Breast epithelium (tissue), 3 donors: ENCODE results near the gene ZNF592.

ENCODE experiments used
- POLR2A ChIP-seq: fragments of 450-650 bp; IDR thresholded peaks from one replicate; pipeline ENCODE4 v1.6.1; 2016; ENCODE audit warnings: antibody characterized with exemption, mild to moderate bottlenecking, moderate library complexity
- TF ChIP-seq, protein P1 (sequence below), 3 donors: fragments of 450-650 bp; IDR thresholded peaks; one replicate each; pipeline ENCODE4 v1.5.1; 2016 to 2017; ENCODE audit warnings: antibody characterized with exemption in 3 of 3, mild to moderate bottlenecking in 3 of 3, moderate library complexity in 3 of 3

DNA sequence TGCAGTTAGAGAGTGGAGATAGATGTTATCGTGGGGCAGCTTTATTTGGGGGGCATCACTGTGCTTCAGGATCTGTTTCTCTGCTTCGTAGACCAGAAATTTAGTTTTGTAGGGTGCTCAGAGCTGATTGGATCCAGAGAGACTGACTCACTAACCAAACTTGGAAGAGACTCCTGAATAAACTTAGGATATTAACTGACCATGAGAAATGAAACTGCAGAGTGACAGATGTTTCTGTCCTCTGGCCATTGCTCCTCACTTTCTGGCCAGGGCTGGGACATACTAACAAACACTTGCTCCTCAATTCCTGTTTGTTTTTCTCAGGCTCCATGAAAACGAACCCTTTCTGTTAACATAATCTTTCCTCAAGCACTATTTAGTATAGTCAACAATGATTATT lies 4.3 kb downstream of the ZNF592 start:
- no peak for TF ChIP-seq POLR2A
- TF ChIP-seq, protein P1, sequence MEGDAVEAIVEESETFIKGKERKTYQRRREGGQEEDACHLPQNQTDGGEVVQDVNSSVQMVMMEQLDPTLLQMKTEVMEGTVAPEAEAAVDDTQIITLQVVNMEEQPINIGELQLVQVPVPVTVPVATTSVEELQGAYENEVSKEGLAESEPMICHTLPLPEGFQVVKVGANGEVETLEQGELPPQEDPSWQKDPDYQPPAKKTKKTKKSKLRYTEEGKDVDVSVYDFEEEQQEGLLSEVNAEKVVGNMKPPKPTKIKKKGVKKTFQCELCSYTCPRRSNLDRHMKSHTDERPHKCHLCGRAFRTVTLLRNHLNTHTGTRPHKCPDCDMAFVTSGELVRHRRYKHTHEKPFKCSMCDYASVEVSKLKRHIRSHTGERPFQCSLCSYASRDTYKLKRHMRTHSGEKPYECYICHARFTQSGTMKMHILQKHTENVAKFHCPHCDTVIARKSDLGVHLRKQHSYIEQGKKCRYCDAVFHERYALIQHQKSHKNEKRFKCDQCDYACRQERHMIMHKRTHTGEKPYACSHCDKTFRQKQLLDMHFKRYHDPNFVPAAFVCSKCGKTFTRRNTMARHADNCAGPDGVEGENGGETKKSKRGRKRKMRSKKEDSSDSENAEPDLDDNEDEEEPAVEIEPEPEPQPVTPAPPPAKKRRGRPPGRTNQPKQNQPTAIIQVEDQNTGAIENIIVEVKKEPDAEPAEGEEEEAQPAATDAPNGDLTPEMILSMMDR (IDR thresholded peaks at IDR 0.05) = no peak
